IMR-90 (cell line): ENCODE results near the gene SLCO6A1. TPM values are rescaled to one million over a fixed set of nuclear protein-coding genes. Genes with fewer than 3 reads are reported as not detected.

Experiments
- ATAC-seq: fragments of 200-7000 bp; cut with Tn5 transposase; 2 replicates; pipeline ENCODE4 v1.9.1; 2020; ENCODE audit warnings: low read depth, mild to moderate bottlenecking, moderate library complexity
- BruUV-seq: library from RNA; stranded (reverse); fragments of 400-500 nt; replicated peaks from 2 replicates; lab custom pipeline; 2021; lab: Mats Ljungman, UMichigan
- CTCF ChIA-PET: fragments of 300-600 bp; formaldehyde crosslinking; extraction: SDS; loops from one replicate; lab custom pipeline; 2021; ENCODE audit warnings: antibody characterized with exemption; lab: Yijun Ruan, JAX
- POLR2A ChIA-PET: fragments of 300-600 bp; sonication (Branson Sonifier 250); formaldehyde crosslinking; loops from one replicate; lab custom pipeline; 2022; ENCODE audit warnings: antibody characterized with exemption; ENCODE audit not compliant: unreplicated experiment; lab: Charles Lee
- DNase-seq: peaks from one replicate; pipeline ENCODE4 v3.0.0; 2013
- H2AFZ ChIP-seq: replicated peaks from 2 replicates; pipeline ENCODE3; 2013; ENCODE audit warnings: low read length, mild to moderate bottlenecking; ENCODE audit not compliant: poor library complexity
- H2AK5ac ChIP-seq: 2 replicates; pipeline ENCODE4 v1.6.1; 2013; ENCODE audit warnings: low read depth, low read length, inconsistent platforms
- H2AK9ac ChIP-seq: replicated peaks from 2 replicates; pipeline ENCODE3; 2013; ENCODE audit warnings: mild to moderate bottlenecking, low read depth, low read length, moderate library complexity; ENCODE audit not compliant: poor library complexity
- H2BK120ac ChIP-seq: 2 replicates; pipeline ENCODE4 v1.6.1; 2013; ENCODE audit warnings: low read depth, low read length, inconsistent platforms
- H2BK15ac ChIP-seq: 3 replicates; pipeline ENCODE4 v1.6.1; 2013; ENCODE audit warnings: low read depth, low read length, inconsistent platforms
- H2BK20ac ChIP-seq: 2 replicates; pipeline ENCODE4 v1.6.1; 2013; ENCODE audit warnings: low read depth, mild to moderate bottlenecking, inconsistent platforms, low read length, moderate library complexity
- H2BK5ac ChIP-seq: 2 replicates; pipeline ENCODE4 v1.6.1; 2013; ENCODE audit warnings: mild to moderate bottlenecking, low read depth, low read length, inconsistent platforms; ENCODE audit not compliant: poor library complexity, severe bottlenecking
- H3K14ac ChIP-seq: replicated peaks from 2 replicates; pipeline ENCODE4 v1.6.1; 2013; ENCODE audit warnings: low read depth, low read length, inconsistent platforms
- H3K18ac ChIP-seq: 2 replicates; pipeline ENCODE4 v1.6.1; 2013; ENCODE audit warnings: low read depth, low read length, control low read depth
- H3K23ac ChIP-seq: 2 replicates; pipeline ENCODE4 v1.6.1; 2013; ENCODE audit warnings: low read depth, low read length, inconsistent platforms
- H3K27ac ChIP-seq: 2 replicates; pipeline ENCODE4 v1.5.1; 2013; ENCODE audit warnings: mild to moderate bottlenecking, control low read depth, low read length; ENCODE audit not compliant: insufficient read depth
- H3K27me3 ChIP-seq: 2 replicates; pipeline ENCODE4 v1.6.1; 2013; ENCODE audit warnings: low read length; ENCODE audit not compliant: control insufficient read depth, insufficient read depth
- H3K36me3 ChIP-seq: 2 replicates; pipeline ENCODE4 v1.6.1; 2013; ENCODE audit warnings: low read length, mixed read lengths; ENCODE audit not compliant: control insufficient read depth, insufficient read depth
- H3K4ac ChIP-seq: 2 replicates; pipeline ENCODE4 v1.6.1; 2013; ENCODE audit warnings: low read depth, low read length, inconsistent platforms
- H3K4me1 ChIP-seq: 2 replicates; pipeline ENCODE4 v1.6.1; 2013; ENCODE audit warnings: low read length, mixed read lengths; ENCODE audit not compliant: control insufficient read depth, insufficient read depth
- H3K4me2 ChIP-seq: 2 replicates; pipeline ENCODE4 v1.6.1; 2013; ENCODE audit warnings: low read depth, mild to moderate bottlenecking, control low read depth, low read length, moderate library complexity
- H3K4me3 ChIP-seq: 2 replicates; pipeline ENCODE4 v1.5.1; 2013; ENCODE audit warnings: low read depth, mild to moderate bottlenecking, control low read depth, low read length, moderate library complexity; ENCODE audit not compliant: insufficient read depth
- H3K56ac ChIP-seq: 2 replicates; pipeline ENCODE4 v1.6.1; 2013; ENCODE audit warnings: low read length, inconsistent platforms; ENCODE audit not compliant: insufficient read depth; ENCODE audit errors: extremely low read depth
- H3K79me1 ChIP-seq, 2 experiments: 2 replicates each; pipeline ENCODE4 v1.6.1; 2013; ENCODE audit warnings: low read length in 2 of 2, inconsistent platforms in 1 of 2, low read depth in 1 of 2
- H3K9ac ChIP-seq: 2 replicates; pipeline ENCODE4 v1.6.1; 2013; ENCODE audit warnings: low read depth, low read length, control low read depth
- H3K9me1 ChIP-seq: 2 replicates; pipeline ENCODE4 v1.6.1; 2013; ENCODE audit warnings: low read length, inconsistent platforms; ENCODE audit not compliant: insufficient read depth
- H3K9me3 ChIP-seq: 2 replicates; pipeline ENCODE4 v1.6.1; 2013; ENCODE audit warnings: low read length; ENCODE audit not compliant: control insufficient read depth, insufficient read depth
- H4K20me1 ChIP-seq: 2 replicates; pipeline ENCODE4 v1.6.1; 2013; ENCODE audit warnings: low read length, inconsistent platforms; ENCODE audit not compliant: insufficient read depth
- H4K5ac ChIP-seq: 2 replicates; pipeline ENCODE4 v1.6.1; 2013; ENCODE audit warnings: mild to moderate bottlenecking, low read depth, low read length, control low read depth
- H4K8ac ChIP-seq, 2 experiments: 2 replicates each; pipeline ENCODE4 v1.6.1; 2013; ENCODE audit warnings: low read depth in 2 of 2, low read length in 2 of 2, control low read depth in 1 of 2, inconsistent platforms in 1 of 2
- H4K91ac ChIP-seq: 2 replicates; pipeline ENCODE4 v1.6.1; 2013; ENCODE audit warnings: low read depth, low read length, inconsistent platforms; ENCODE audit not compliant: insufficient read depth
- CEBPB ChIP-seq: IDR thresholded peaks from 2 replicates; pipeline ENCODE4 v1.6.1; 2012; ENCODE audit warnings: low read depth, low read length, improper control_type of control experiment
- CTCF ChIP-seq: conservative IDR thresholded peaks from 2 replicates; pipeline ENCODE4 v1.5.1; 2012; ENCODE audit warnings: mild to moderate bottlenecking, low read depth, low read length, improper control_type of control experiment
- MAFK ChIP-seq: IDR thresholded peaks from 2 replicates; pipeline ENCODE4 v1.6.1; 2012; ENCODE audit warnings: low read depth, low read length, improper control_type of control experiment
- MAZ ChIP-seq: IDR thresholded peaks from 2 replicates; pipeline ENCODE4 v1.6.1; 2012; ENCODE audit warnings: low read depth, mild to moderate bottlenecking, low read length, improper control_type of control experiment, moderate library complexity, borderline replicate concordance
- MXI1 ChIP-seq: IDR thresholded peaks from 2 replicates; pipeline ENCODE4 v1.6.1; 2012; ENCODE audit warnings: low read depth, mild to moderate bottlenecking, low read length, moderate library complexity, borderline replicate concordance
- POLR2A ChIP-seq: IDR thresholded peaks from 2 replicates; pipeline ENCODE4 v1.6.1; 2012; ENCODE audit warnings: mild to moderate bottlenecking, low read depth, low read length
- RAD21 ChIP-seq: IDR thresholded peaks from 2 replicates; pipeline ENCODE4 v1.6.1; 2012; ENCODE audit warnings: low read length, improper control_type of control experiment
- RFX5 ChIP-seq: IDR thresholded peaks from 2 replicates; pipeline ENCODE4 v1.8.0; 2012; ENCODE audit warnings: low read depth, mild to moderate bottlenecking, low read length, moderate library complexity
- WGBS, 2 experiments: methylation state at CpG; one replicate each; pipeline versions ENCODE4 v1.1.5 to v1.1.7; 2013; ENCODE audit warnings: missing lambda C conversion rate in 2 of 2; ENCODE audit not compliant: insufficient read length in 1 of 2; ENCODE audit errors: extremely low coverage in 2 of 2; 5-methylcytosine and 5-hydroxymethylcytosine counted together
- dilution Hi-C: fragments of 300-500 bp; cut with HindIII; formaldehyde crosslinking; loops from one replicate; pipeline ENCODE4 v1.14.3; 2018; ENCODE audit warnings: low sequenced_read_pairs; ENCODE audit not compliant: unreplicated experiment
- in situ Hi-C: fragments of 300-500 bp; cut with MboI; formaldehyde crosslinking; loops from 3 replicates; pipeline ENCODE4 v1.14.3; 2019; ENCODE audit warnings: low sequenced_read_pairs, inconsistent platforms, mixed read lengths
- intact Hi-C: fragments of 100-400 bp; cut with micrococcal nuclease; formaldehyde crosslinking; loops from 2 replicates; pipeline ENCODE4 v1.10.0; 2022
- polyA plus RNA-seq, 3 experiments: library from polyadenylated mRNA; depleted of rRNA; stranded (reverse); fragments of >200 nt; gene quantifications; 2 replicates each; pipeline ENCODE4 v1.2.3, GENCODE V29; 2012; ENCODE audit warnings: low replicate concordance in 1 of 3
- total RNA-seq: library from RNA; depleted of rRNA; stranded (reverse); fragments of >200 nt; gene quantifications from 2 replicates; pipeline ENCODE4 v1.2.3, GENCODE V29; 2012

The SLCO6A1 gene
- total and polyA plus RNA-seq, 2 of the 4 experiments (the other 2 are of a cell fraction), result not detected

- no peak overlapping the region for H4K5ac ChIP-seq
- ChIA-PET POLR2A (no interaction called here), CTCF (interaction anchor here (0.7 kb wide), 1 partner anchor 1042 kb away, joined by 3 read pairs; no protein-coding TSS in a partner anchor)
- no peaks in the 10 kb centered on the region for H3K79me1 ChIP-seq
- H2AFZ ChIP-seq, result no peak overlapping the region
- no peak overlapping the region for H2AK5ac ChIP-seq
- no peak overlapping the region for H2BK20ac ChIP-seq
- H3K18ac ChIP-seq, result no peak overlapping the region
- H3K4me2 ChIP-seq, result no peak overlapping the region
- no peak overlapping the region for H3K4ac ChIP-seq
- no peak overlapping the region for H2BK5ac ChIP-seq
- no peak for TF ChIP-seq MAZ
- TF ChIP-seq CEBPB, result no peak
- no peak for TF ChIP-seq RAD21
- TF ChIP-seq RFX5, result no peak
- no peak for TF ChIP-seq MXI1
- no peak for TF ChIP-seq CTCF
- TF ChIP-seq MAFK, result no peak
- no peak for TF ChIP-seq POLR2A
- H3K9ac ChIP-seq, result no peak overlapping the region
- no CpG with 5 or more reads among the region's 1 CpG for WGBS, 2 experiments
- no peak for ATAC-seq
- no peak overlapping the region for H4K8ac ChIP-seq
- H2BK15ac ChIP-seq, result no peak overlapping the region
- in situ Hi-C loops, result no loop called here
- no peaks in the 10 kb centered on the region for H3K4me1 ChIP-seq
- no peaks in the 10 kb centered on the region for H3K27me3 ChIP-seq
- dilution Hi-C loops, result no loop called here
- H3K36me3 ChIP-seq, result no peaks in the 10 kb centered on the region
- H3K56ac ChIP-seq, result no peak overlapping the region
- no TSS peak for BruUV-seq
- H2BK120ac ChIP-seq, result no peak overlapping the region
- no peak overlapping the region for H3K27ac ChIP-seq
- H4K20me1 ChIP-seq, result no peaks in the 10 kb centered on the region
- H3K14ac ChIP-seq, result no peak overlapping the region
- H2AK9ac ChIP-seq, result no peak overlapping the region
- intact Hi-C loops, result no loop called here
- no peak overlapping the region for H4K91ac ChIP-seq
- no peaks in the 10 kb centered on the region for H3K9me1 ChIP-seq
- H3K4me3 ChIP-seq, result no peak overlapping the region
- no peak for DNase-seq
- no peak overlapping the region for H3K23ac ChIP-seq
- H3K9me3 ChIP-seq, result no peaks in the 10 kb centered on the region
These were observed 28.7 kb upstream of the SLCO6A1 start for GRCh38 chr5:102527547-102527946.
